HCT116 (cell line): ENCODE data around the gene EARS2. TPM values are rescaled to one million over a fixed set of nuclear protein-coding genes. Genes with fewer than 3 reads are reported as not detected.

Source experiments
- ATAC-seq: fragments of 200-7000 bp; cut with Tn5 transposase; 2 replicates; pipeline ENCODE4 v1.9.1; 2020; ENCODE audit warnings: mild to moderate bottlenecking, moderate library complexity
- BruUV-seq: library from RNA; stranded (reverse); fragments of 400-500 nt; replicated peaks from 2 replicates; lab custom pipeline; 2021; lab: Mats Ljungman, UMichigan
- CTCF ChIA-PET: fragments of 300-600 bp; sonication (Branson Sonifier 250); formaldehyde crosslinking; loops from one replicate; lab custom pipeline; 2021; ENCODE audit warnings: antibody characterized with exemption; lab: Charles Lee
- POLR2A ChIA-PET: fragments of 300-600, 350-600 bp; sonication (Branson Sonifier 250); formaldehyde crosslinking; loops from one replicate; lab custom pipeline; 2021; ENCODE audit warnings: antibody characterized with exemption; lab: Charles Lee
- RAD21 ChIA-PET, 2 experiments: fragments of 300-600 bp; sonication (Branson Sonifier 250); formaldehyde crosslinking; loops; one replicate each; lab custom pipeline; 2023; ENCODE audit warnings: low total read pairs in 2 of 2; ENCODE audit not compliant: uncharacterized antibody in 2 of 2, unreplicated experiment in 2 of 2, low non-redundant PET in 1 of 2; lab: Charles Lee
- DNase-seq: peaks from one replicate; pipeline ENCODE4 v3.0.0-alpha.2; 2010; ENCODE audit warnings: low read depth, low spot score
- H2AFZ ChIP-seq: fragments of 200-600 bp; shearing (Covaris generic), sonication (generic); 2 replicates; pipeline ENCODE4 v1.6.1; 2017; ENCODE audit warnings: low read depth, mixed run types, mixed read lengths, antibody characterized with exemption, low read length; ENCODE audit not compliant: poor library complexity, severe bottlenecking
- H3K27ac ChIP-seq: 2 replicates; pipeline ENCODE4 v1.5.1; 2012; ENCODE audit warnings: low read depth, low read length
- H3K27me3 ChIP-seq: fragments of 200-600 bp; sonication (generic); 2 replicates; pipeline ENCODE4 v1.6.1; 2016; ENCODE audit warnings: mixed run types, low read length, mixed read lengths; ENCODE audit not compliant: insufficient read depth
- H3K36me3 ChIP-seq, 2 experiments: fragments of 200-500 bp in 1 of 2; fragments of 200-600 bp in 1 of 2; sonication (Bioruptor generic) in 1 of 2; sonication (generic) in 1 of 2; 2 replicates each; pipeline versions ENCODE4 v1.5.1 to v1.6.1; 2014 to 2016; ENCODE audit warnings: low read length in 2 of 2, inconsistent platforms in 1 of 2, mixed read lengths in 1 of 2, mixed run types in 1 of 2; ENCODE audit not compliant: insufficient read depth in 2 of 2, control insufficient read depth in 1 of 2
- H3K4me1 ChIP-seq, 2 experiments: fragments of 200-600 bp in 1 of 2; sonication (generic) in 1 of 2; 2 replicates each; pipeline versions ENCODE4 v1.5.1 to v1.6.1; 2012 to 2017; ENCODE audit warnings: low read length in 2 of 2, inconsistent platforms in 1 of 2, mild to moderate bottlenecking in 1 of 2, mixed read lengths in 1 of 2, mixed run types in 1 of 2, moderate library complexity in 1 of 2; ENCODE audit not compliant: insufficient read depth in 2 of 2, control insufficient read depth in 1 of 2
- H3K4me2 ChIP-seq: fragments of 200-600 bp; sonication (generic); 2 replicates; pipeline ENCODE4 v1.6.1; 2017; ENCODE audit warnings: mixed run types, low read length, mixed read lengths
- H3K4me3 ChIP-seq, 2 experiments: fragments of 200-600 bp in 1 of 2; sonication (generic) in 1 of 2; replicated peaks in 1 of 2; 2 replicates each; pipeline ENCODE4 v1.5.1; 2011 to 2016; ENCODE audit warnings: low read length in 2 of 2, control low read depth in 1 of 2, low read depth in 1 of 2, mild to moderate bottlenecking in 1 of 2, mixed read lengths in 1 of 2, mixed run types in 1 of 2
- H3K79me2 ChIP-seq: fragments of 200-600 bp; sonication (generic); 2 replicates; pipeline ENCODE4 v1.6.1; 2017; ENCODE audit warnings: mild to moderate bottlenecking, mixed run types, low read length, moderate library complexity, mixed read lengths; ENCODE audit not compliant: insufficient read depth
- H3K9ac ChIP-seq: fragments of 200-600 bp; sonication (generic); 2 replicates; pipeline ENCODE4 v1.6.1; 2016; ENCODE audit warnings: low read length, mixed read lengths
- H3K9me2 ChIP-seq: fragments of 200-600 bp; sonication (generic), shearing (Covaris generic); 2 replicates; pipeline ENCODE4 v1.6.1; 2017; ENCODE audit warnings: mixed run types, mild to moderate bottlenecking, moderate library complexity; ENCODE audit not compliant: insufficient read depth
- H3K9me3 ChIP-seq, 2 experiments: fragments of 200-500 bp in 1 of 2; fragments of 200-600 bp in 1 of 2; sonication (Bioruptor generic) in 1 of 2; sonication (generic) in 1 of 2; 2 replicates each; pipeline ENCODE4 v1.6.1; 2014 to 2017; ENCODE audit warnings: low read length in 2 of 2, mixed read lengths in 2 of 2, inconsistent platforms in 1 of 2, low read depth in 1 of 2, mild to moderate bottlenecking in 1 of 2, mixed run types in 1 of 2, moderate library complexity in 1 of 2; ENCODE audit not compliant: control insufficient read depth in 1 of 2, insufficient read depth in 1 of 2
- H4K20me1 ChIP-seq: fragments of 200-600 bp; sonication (generic), shearing (Covaris generic); 2 replicates; pipeline ENCODE4 v1.6.1; 2017; ENCODE audit warnings: mixed run types, mild to moderate bottlenecking, moderate library complexity; ENCODE audit not compliant: insufficient read depth
- EZH2 ChIP-seq: fragments of 200-600 bp; sonication (generic); IDR thresholded peaks from 2 replicates; pipeline ENCODE4 v1.6.1; 2017; ENCODE audit warnings: antibody characterized with exemption, mixed run types
- EZH2phosphoT487 ChIP-seq: fragments of 200-600 bp; IDR thresholded peaks from 2 replicates; pipeline ENCODE4 v1.6.1; 2018; ENCODE audit warnings: antibody characterized with exemption, borderline replicate concordance
- FOSL1 ChIP-seq: IDR thresholded peaks from 2 replicates; pipeline ENCODE4 v1.6.1; 2012; ENCODE audit warnings: low read depth
- JUND ChIP-seq: IDR thresholded peaks from 2 replicates; pipeline ENCODE4 v1.6.1; 2012
- POLR2AphosphoS5 ChIP-seq: IDR thresholded peaks from 2 replicates; pipeline ENCODE4 v1.6.1; 2011; ENCODE audit warnings: mild to moderate bottlenecking, low read depth, low read length, moderate library complexity
- SIN3A ChIP-seq: IDR thresholded peaks from 2 replicates; pipeline ENCODE4 v1.6.1; 2012; ENCODE audit warnings: low read depth
- SRF ChIP-seq: IDR thresholded peaks from 2 replicates; pipeline ENCODE4 v1.6.1; 2012; ENCODE audit warnings: low read depth
- TCF7L2 ChIP-seq: IDR thresholded peaks from 2 replicates; pipeline ENCODE4 v1.7.0; 2011; ENCODE audit warnings: borderline replicate concordance, inconsistent platforms; ENCODE audit not compliant: insufficient read depth, insufficient read length; ENCODE audit errors: extremely low read depth
- ZNF274 ChIP-seq: fragments of 200-500 bp; sonication (Bioruptor generic); IDR thresholded peaks from 2 replicates; pipeline ENCODE4 v1.6.1; 2014; ENCODE audit warnings: mild to moderate bottlenecking, low read depth, low read length, inconsistent platforms
- intact Hi-C: fragments of 100-400 bp; cut with micrococcal nuclease; formaldehyde crosslinking; loops from 2 replicates; pipeline ENCODE4 v1.10.0; 2022
- total RNA-seq: library from RNA; stranded (reverse); gene quantifications from one replicate; pipeline ENCODE4 v1.2.1, GENCODE V29; 2021; ENCODE audit not compliant: unreplicated experiment
- TF ChIP-seq, protein P1 (sequence below): IDR thresholded peaks from 2 replicates; pipeline ENCODE4 v1.6.1; 2012

The EARS2 gene
- total RNA-seq, 1 experiment from 2014 or later, result 35.6 TPM

GRCh38 chr16:23515881-23516280 is 41.3 kb downstream of the EARS2 start (continued):
- TF ChIP-seq TCF7L2 (no peak), FOSL1 (no peak)
- TF ChIP-seq, protein P1, sequence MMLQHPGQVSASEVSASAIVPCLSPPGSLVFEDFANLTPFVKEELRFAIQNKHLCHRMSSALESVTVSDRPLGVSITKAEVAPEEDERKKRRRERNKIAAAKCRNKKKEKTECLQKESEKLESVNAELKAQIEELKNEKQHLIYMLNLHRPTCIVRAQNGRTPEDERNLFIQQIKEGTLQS, result no peak

DNA sequence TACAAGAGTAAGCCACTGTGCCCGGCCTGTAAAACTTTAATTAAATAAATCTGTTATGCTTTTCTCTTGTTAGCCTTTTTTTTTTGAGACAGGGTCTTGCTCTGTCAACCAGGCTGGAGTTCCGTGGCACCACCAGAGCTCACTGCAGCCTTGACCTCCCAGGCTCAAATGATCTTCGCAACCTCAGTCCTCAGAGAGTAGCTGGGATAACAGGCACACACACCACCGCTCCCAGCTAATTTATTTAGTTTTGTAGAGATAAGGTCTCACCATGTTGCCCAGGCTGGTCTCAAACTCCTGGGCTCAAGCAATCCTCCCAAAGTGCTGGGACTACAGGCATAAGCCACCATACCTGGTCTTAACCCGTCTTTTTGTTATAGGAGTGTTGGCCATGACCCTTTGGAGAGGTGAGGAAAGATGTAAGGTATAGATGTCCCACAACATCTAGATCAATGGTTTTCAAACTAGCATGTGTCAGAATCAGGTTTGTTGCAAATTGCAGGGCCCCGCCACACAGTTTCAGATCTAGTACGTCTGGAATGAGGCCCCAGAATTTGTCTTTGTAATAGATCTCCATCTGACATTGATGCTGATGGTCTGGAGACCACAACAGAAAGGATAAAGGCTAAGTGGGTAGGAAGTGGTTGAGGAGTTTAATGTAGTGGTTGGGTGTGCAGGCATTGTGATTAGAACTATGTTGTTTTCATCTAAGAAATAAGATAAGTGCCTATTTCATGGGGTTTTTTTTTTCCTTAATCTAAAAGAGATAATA is 42.6 kb downstream of the EARS2 start:
- Histone ChIP-seq H3K9me2 (no peaks in the 10 kb centered on the region), H3K4me1 (peaks cover 2 to 9% of the 10 kb centered on the region in 2 experiments; a peak in 2 of 4 replicates), H3K27ac (no peak overlapping the region), H3K79me2 (peaks cover 3% of the 10 kb centered on the region), H3K27me3 (no peaks in the 10 kb centered on the region), H3K9me3 (no peaks in the 10 kb centered on the region), H2AFZ (no peak overlapping the region), H3K4me3 (no peak overlapping the region)
- ChIA-PET RAD21 (no interaction called here), POLR2A (interaction anchor here (0.8 kb wide), 2 partner anchors 43 to 83 kb away, joined by 3 read pairs; partner anchors contain the start of genes EARS2 and UBFD1)
- ATAC-seq, result no peak
- DNase-seq, result no peak
- intact Hi-C loops, result no loop called here
- no peak for TF ChIP-seq POLR2AphosphoS5
- no peak for TF ChIP-seq JUND
- TF ChIP-seq SIN3A, result no peak
- TF ChIP-seq EZH2phosphoT487, result no peak
- TF ChIP-seq SRF, result no peak
- no peak for TF ChIP-seq EZH2
- TF ChIP-seq ZNF274, result no peak
- TF ChIP-seq FOSL1, result no peak
- TF ChIP-seq, all 23 proteins: peak for 0
- Histone ChIP-seq H3K4me2 (no peak overlapping the region), H4K20me1 (no peaks in the 10 kb centered on the region), H3K36me3 (peaks cover 0 to 5% of the 10 kb centered on the region in 2 experiments; a peak in 3 of 4 replicates), H3K9ac (no peak overlapping the region)
- CTCF ChIA-PET, result no interaction called here
- BruUV-seq, result no TSS peak
